HG02970 (cell line): ENCODE results near the gene RNU4-1.
"Not testable (repeated sequence)": the region's sequence is repeated elsewhere in the genome, so short reads cannot be mapped to it uniquely, and the experiment has no call there.

Source experiments
- ATAC-seq: cut with Tn5 transposase; IDR thresholded peaks from one replicate; pipeline ENCODE4 v1.9.1; 2021; ENCODE audit warnings: mild to moderate bottlenecking, moderate library complexity, moderate number of reproducible peaks; ENCODE audit not compliant: unreplicated experiment, low FRiP score

Gene RNU4-1

DNA sequence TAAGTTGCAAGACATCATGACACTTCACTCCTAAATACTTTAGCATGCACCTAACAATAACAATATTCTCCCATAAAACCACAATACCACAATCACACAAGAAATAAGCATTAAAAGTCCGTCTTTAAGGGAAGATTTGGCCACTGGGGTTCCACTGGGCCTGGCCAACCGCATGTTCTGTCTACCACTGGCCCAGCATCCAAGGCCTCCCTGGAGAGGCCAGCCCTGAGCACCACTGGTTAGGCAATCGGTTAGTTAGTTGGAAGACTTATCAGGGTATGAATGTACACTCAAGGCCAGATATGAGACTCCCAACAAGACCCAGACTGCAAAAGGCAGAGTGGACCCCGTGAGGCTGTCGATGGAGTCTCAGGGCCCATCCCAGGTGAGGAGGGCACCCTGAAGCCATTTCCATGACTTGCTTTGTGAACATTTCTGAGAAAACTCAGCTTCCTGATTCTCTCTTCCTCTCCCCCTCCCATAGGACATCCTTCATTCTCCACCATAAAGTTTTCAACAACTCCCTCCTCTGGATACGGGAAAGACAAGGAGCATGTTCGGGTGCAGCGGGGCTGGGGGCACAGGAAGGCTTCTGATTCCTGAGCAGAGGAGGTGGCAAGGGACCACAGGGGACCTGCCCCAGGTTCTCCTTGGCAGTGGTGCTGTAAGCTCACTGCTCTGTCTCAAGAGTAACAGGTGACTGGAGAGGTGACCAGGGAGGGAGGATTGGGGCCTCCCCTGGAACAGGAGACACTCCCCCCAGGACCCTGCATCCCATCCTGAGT is 33.4 kb downstream of the RNU4-1 start:
- ATAC-seq, result no peak

DNA sequence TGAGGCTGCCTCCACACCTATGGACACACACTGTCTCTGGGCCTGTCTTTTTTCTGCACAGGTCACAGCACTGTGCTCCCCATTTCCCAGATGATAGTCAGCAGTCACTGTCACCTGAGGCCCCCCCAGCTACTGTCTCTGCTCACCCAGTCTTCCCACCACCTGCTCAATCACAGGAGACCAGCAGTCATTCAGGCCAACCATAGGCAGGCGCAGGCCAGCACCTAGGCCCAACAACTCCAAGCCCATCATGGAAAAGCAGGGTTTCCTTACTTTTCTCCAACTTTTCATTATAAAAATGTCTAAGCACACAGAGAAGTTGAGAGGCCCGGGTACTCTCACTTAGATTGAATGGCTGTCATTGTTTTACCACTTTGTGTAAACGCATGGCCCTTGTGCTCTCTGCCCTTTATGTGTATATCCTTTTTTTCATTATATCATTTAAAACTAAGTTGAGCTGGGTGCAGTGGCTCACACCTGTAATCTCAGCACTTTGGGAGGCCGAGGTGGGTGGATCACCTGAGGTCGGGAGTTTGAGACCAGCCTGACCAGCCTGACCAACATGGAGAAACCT is 34.6 kb downstream of the RNU4-1 start:
- ATAC-seq, result no peak

DNA sequence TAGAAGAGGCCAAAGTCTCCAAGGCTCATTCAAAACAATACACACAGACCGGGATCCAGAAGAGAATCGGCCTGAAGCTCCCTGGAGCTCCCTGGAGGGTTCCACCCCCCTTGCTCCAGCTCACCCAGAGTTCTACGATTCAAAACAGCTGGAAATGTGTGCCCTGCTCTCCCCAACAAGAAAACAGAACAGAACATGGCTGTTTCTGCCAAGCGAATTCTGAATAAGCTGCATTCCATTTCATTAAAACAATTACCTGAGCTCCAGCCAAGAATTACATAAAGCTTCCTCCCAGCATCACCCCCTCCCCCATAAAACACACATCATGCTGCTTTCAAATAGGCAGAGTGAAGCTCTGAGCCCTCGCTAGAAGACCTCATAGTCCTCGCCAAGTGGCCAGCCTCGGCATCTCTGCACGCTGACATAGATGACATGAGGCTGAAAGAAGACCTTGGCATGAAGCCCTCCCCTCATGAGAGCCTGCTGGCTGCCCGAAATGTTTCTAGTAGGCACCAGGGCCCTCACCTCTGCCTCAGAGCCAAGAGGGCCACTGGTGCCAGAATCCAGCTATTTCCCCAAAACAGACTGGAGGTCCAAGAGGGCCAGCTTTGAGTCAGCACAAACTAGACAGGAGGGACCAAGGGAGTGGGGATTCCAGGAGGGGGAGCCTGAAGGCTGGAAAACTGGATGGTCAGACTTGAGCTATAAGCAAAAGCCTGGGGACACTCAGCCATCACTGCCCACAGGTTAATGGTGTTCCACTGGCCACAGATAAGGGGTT is 35.8 kb downstream of the RNU4-1 start:
- ATAC-seq, result no peak

DNA sequence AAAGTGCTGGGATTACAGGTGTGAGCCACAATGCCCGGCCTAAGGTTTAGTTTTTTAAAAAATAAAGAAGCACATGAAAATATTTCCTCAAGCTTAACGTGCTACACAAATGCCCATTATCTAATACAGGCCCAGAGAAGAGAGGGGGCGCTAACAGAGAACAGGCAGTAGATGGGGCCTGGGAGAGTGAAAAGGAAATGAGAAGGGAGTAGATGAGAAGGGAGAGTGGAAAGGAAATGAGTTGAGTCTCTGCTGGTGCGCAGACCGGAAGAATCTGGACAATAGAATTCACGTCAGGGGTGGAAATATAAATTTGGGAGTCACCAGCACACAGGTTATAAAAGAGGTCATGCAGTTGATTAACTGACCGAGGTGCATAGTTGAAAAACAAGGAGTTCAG is 38.2 kb downstream of the RNU4-1 start:
- ATAC-seq, result no peak

DNA sequence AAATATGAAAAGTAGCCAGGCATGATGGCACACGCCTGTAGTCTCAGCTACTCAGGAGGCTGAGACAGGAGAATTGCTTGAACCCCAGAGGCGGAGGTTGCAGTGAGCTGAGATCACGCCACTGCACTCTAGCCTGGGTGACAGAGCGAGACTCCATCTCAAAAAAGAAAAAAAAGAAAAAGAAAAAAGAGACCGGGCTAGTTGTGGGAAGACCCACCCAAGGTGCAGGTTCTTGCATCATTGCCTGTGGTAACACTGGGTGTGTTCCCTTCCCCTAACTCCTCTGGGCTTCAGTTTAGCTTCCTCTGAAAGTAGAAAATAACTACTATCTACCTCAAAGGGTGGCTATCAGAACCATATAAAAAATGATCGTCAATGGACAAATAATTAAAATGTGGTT is 39.7 kb downstream of the RNU4-1 start:
- not testable (repeated sequence) for ATAC-seq

DNA sequence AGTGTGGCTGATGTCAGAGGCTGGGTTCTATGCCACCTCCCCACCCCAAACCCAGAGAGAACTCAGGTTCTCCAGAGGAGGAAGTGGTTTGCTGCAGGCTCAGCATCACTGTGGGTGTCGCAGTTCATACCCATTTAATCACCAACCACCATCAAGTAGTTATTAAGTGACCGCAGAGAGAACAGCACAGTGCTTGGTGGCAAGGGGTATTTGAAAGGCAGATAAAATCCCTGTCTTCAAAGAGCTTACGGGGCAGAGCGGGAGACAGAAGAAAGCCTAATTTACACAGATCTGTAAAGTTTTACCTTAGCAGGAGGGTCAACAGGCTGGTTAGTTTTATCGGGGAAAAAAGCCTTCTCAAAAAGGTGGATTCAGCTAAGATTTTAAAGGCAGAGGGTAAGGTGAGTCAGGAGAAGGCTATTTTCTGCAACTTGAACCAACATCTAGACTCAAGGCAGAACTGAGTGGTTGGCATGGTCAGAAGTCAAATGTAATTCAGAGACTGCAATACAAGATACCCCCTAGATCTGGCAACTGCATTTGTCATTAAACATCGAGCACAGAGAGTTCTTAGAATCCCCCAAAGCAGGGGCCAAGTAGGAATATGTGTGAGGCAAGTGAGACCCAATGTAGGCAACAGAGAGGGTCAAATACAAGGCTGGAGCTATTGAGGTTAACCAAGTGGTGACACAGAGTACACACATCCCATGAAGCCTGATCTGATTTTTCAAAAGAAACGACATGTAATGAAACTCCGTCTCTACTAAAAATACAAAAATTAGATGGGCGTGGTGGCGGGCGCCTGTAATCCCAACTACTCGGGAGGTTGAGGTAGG is 40.7 kb downstream of the RNU4-1 start:
- ATAC-seq, result no peak

DNA sequence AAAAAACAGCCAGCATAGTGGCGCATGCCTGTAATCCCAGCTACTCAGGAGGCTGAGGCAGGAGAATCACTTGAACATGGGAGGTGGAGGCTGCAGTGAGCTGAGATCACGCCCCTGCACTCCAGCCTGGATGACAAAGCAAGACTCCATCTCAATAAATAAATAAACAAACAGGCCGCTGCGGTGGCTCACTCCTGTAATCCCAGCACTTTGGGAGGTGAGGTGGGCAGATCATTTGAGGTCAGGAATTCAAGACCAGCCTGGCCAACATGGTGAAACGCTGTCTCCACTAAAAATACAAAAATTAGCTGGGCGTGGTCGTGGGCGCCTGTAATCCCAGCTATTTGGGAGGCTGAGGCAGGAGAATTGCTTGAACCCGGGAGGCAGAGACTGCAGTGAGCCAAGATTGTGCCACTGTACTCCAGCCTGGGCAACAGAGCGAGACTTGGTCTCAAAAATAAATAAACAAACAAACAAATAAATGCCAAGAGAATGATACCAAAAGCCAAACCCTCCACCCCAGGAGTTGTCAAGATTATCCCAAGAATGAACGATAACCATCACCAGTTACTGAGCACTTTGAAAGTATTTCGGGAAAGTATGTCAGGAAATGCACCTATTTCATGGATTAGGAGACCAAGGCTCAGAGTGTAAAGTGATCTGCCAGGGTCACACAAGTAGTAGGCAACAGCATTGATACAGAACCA is 41.5 kb downstream of the RNU4-1 start:
- not testable (repeated sequence) for ATAC-seq

DNA sequence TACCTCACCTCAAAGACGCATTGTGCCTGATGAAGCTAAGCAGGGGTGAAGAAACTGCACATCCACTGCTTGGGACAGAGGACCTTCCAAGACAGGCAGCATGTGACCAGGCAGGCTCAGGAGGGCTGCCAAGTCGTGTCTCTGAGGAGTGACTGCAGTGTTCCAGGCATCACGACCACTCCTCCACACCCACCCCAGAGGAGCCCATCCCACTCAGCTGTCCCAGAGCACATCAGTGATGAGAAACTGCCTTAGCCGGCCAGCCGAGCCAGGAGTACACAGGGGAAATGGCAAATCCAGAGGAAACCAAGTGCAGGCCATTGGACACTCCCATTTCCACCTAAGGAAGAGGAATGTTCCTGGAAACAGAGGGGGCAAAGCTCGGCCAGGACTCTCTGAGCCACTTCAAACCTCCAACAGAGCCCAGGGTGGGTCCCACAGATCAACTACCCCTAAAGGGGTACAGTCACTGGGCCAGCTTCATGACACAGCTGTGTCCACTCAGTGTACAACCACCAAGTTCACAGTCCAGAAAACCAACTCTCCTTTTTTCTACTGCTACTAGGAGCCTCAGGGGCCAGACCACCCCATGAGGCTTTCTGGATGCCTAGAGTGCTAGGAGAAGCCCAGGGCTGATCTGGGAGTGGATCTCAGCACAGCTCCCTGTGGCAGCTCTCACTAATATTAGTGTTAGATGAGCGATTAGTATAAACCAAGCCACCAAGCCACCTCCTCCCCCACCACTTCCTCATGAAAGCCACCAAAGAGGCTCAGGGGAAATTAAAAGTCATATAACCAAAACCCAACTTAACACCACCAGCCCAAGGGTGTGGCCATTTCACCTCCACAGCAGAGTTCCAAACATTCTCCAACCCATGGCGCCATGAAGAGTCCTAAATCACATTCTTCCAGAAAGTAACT is 42.9 kb downstream of the RNU4-1 start:
- ATAC-seq, result no peak

DNA sequence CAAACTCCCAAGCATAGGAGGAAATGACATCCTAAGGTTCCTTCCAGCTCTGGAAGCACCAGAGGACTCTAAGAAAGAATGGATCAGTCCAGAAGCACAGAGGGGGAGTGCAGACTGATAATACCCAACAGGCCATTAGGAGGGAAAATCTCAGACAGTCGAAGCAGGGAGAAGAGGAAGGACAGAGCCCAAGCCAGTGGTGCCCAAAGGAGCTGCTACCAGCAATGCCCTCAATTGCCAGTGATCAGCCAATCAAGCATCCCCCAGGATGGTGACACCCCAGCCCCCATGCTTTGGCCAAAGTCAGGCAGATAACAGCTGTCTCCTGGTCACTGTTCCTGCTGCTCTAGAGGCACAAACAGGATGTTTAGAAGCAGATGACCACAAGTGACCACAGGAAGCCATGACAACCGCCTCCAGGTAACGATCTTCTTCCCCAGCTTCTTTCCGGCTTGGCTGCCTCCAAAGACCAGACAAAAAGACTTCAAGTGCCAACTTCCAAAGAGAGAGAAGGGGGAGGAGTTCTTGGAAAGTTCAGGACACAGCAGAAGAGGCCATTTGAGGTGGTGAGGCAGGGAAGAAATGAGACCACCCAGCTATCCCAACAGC is 43.7 kb downstream of the RNU4-1 start:
- no peak for ATAC-seq

DNA sequence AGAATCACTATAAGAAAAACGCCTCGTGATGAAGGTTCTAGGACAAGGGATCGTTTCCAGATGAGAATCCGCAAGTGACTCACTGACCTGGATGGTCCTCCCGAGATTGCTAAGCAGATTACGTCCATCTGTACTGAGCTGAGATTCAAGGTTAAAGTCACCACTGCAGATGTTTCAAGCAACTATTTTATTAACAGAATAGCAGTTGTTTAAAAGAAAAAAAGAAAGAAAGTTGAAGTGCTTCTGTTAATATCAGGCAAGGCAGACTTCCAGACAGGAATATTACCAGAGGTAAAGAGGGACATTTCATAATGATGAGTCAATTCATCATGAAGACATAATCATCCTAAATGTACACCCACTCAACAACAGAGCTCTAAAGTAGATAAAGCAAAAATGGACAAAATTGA is 45.4 kb downstream of the RNU4-1 start:
- ATAC-seq, result no peak

DNA sequence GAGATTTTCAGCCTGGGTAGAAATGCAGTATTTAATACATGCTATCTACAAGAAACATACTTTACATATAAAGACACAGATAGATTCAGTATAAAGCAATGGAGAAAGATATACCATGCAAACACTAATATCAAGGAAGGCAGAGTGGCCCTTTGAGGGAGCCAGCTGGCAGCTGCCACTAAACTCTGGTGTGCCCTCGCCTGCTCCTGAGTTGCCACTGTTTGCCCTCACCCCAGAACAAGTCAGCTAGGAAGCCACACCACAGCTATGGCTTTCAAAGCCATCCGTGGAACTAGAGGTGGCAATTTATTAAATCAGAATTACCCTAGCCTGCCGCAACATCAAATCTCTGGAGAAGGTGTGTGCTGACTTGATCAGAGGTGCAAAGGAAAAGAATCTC is 45.9 kb downstream of the RNU4-1 start:
- ATAC-seq, result no peak

DNA sequence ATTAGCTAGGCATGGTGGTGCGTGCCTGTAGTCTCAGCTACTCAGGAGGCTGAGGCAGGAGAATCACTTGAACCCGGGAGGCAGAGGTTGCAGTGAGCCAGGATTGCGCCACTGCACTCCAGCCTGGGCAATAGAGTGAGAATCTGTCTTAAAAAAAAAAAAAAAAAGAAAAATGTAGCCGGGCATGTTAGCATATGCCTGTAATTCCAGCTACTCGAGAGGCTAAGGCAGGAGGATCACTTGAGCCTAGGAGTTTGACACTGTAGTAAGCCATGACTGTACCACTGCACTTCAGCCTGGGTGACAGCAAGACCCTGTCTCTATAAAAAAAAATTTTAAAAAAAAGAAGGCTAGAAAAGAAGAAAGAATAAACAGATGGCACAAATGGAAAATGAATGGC is 46.3 kb downstream of the RNU4-1 start:
- not testable (repeated sequence) for ATAC-seq
